ENCODE data around the gene KCNA5. TPM values are rescaled to one million over a fixed set of nuclear protein-coding genes. Genes with fewer than 3 reads are reported as not detected.

The KCNA5 gene
- total and polyA plus RNA-seq, 2 experiments from 2014 or later = 0.31 to 0.44 TPM

DNA sequence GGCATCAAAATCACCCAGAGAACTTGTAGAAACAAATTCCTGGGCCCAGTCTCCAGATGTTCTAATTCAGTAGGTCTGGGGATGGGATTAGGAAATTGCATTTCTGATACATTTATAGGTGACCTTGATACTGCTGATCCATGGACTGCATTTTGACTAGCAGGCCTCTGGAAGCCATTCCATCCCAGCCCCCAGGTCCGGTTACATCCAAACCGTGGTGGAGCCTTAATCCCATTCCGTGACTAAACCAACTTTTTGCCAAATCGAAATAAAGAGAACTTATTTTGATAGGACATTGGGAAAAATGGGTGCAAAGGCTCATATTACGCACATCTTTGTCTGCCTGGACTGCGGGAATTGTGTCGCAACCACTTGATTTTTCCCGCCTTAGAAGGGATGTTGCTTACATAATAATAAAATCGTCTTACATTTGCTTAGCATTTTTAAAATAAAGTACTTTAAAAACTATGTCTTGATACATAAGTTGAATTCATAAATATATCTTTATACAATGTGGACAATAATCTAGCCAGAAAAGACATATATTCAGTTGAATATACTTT lies 5.8 kb upstream of the KCNA5 start:
- Histone ChIP-seq H3K79me2 (replicated peaks; ENCODE audit: insufficient read depth) (no peaks in the 10 kb centered on the region), H2AFZ (no peak overlapping the region), H3F3A (replicated peaks; ENCODE audit: low read depth) (no peaks in the 10 kb centered on the region), H4K20me1 (replicated peaks; ENCODE audit: insufficient read depth) (no peaks in the 10 kb centered on the region; the same call in 1 of the 2 replicates), H3K9me2 (ENCODE audit: insufficient read depth) (no peaks in the 10 kb centered on the region), H3K4me1 (ENCODE audit: insufficient read depth) (peaks cover 7% of the 10 kb centered on the region), H3K27ac (ENCODE audit: low read depth) (no peak overlapping the region), H3K4me2 (no peak overlapping the region), H3K4me3 (no peak overlapping the region), H3K36me3 (ENCODE audit: insufficient read depth) (no peaks in the 10 kb centered on the region), H3K27me3 (ENCODE audit: insufficient read depth) (peaks cover 27% of the 10 kb centered on the region)
- Mint-ChIP-seq H3K4me1 (peaks cover 13% of the 10 kb centered on the region), H3K27me3 (ENCODE audit: insufficient read depth, low read depth, poor library complexity) (peaks cover 23% of the 10 kb centered on the region), H3K36me3 (ENCODE audit: low read depth) (no peaks in the 10 kb centered on the region), H3K4me3 (no peak overlapping the region), H3K9me3 (no peaks in the 10 kb centered on the region), H3K27ac (no peak overlapping the region)
- no peak for DNase-seq (ENCODE audit: low spot score)
- no peak for TF ChIP-seq STAT1 (IDR thresholded peaks at IDR 0.05; ENCODE audit: unreplicated experiment)
- no peak for TF ChIP-seq ZNF331 (CRISPR knock-in tag; IDR thresholded peaks at IDR 0.05; ENCODE audit: low read depth)
- no peak for TF ChIP-seq POLR2AphosphoS5 (IDR thresholded peaks at IDR 0.05; ENCODE audit: low read depth)
- TF ChIP-seq NANOG (IDR thresholded peaks at IDR 0.05; ENCODE audit: borderline replicate concordance) = no peak
- no peak for TF ChIP-seq EZH2 (IDR thresholded peaks at IDR 0.05; ENCODE audit: low read depth, unreplicated experiment)
- no peak for TF ChIP-seq JUNB (IDR thresholded peaks at IDR 0.05; ENCODE audit: unreplicated experiment)
- TF ChIP-seq, protein P1, sequence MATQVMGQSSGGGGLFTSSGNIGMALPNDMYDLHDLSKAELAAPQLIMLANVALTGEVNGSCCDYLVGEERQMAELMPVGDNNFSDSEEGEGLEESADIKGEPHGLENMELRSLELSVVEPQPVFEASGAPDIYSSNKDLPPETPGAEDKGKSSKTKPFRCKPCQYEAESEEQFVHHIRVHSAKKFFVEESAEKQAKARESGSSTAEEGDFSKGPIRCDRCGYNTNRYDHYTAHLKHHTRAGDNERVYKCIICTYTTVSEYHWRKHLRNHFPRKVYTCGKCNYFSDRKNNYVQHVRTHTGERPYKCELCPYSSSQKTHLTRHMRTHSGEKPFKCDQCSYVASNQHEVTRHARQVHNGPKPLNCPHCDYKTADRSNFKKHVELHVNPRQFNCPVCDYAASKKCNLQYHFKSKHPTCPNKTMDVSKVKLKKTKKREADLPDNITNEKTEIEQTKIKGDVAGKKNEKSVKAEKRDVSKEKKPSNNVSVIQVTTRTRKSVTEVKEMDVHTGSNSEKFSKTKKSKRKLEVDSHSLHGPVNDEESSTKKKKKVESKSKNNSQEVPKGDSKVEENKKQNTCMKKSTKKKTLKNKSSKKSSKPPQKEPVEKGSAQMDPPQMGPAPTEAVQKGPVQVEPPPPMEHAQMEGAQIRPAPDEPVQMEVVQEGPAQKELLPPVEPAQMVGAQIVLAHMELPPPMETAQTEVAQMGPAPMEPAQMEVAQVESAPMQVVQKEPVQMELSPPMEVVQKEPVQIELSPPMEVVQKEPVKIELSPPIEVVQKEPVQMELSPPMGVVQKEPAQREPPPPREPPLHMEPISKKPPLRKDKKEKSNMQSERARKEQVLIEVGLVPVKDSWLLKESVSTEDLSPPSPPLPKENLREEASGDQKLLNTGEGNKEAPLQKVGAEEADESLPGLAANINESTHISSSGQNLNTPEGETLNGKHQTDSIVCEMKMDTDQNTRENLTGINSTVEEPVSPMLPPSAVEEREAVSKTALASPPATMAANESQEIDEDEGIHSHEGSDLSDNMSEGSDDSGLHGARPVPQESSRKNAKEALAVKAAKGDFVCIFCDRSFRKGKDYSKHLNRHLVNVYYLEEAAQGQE (IDR thresholded peaks at IDR 0.05; ENCODE audit: unreplicated experiment) = no peak
- TF ChIP-seq, protein P2, sequence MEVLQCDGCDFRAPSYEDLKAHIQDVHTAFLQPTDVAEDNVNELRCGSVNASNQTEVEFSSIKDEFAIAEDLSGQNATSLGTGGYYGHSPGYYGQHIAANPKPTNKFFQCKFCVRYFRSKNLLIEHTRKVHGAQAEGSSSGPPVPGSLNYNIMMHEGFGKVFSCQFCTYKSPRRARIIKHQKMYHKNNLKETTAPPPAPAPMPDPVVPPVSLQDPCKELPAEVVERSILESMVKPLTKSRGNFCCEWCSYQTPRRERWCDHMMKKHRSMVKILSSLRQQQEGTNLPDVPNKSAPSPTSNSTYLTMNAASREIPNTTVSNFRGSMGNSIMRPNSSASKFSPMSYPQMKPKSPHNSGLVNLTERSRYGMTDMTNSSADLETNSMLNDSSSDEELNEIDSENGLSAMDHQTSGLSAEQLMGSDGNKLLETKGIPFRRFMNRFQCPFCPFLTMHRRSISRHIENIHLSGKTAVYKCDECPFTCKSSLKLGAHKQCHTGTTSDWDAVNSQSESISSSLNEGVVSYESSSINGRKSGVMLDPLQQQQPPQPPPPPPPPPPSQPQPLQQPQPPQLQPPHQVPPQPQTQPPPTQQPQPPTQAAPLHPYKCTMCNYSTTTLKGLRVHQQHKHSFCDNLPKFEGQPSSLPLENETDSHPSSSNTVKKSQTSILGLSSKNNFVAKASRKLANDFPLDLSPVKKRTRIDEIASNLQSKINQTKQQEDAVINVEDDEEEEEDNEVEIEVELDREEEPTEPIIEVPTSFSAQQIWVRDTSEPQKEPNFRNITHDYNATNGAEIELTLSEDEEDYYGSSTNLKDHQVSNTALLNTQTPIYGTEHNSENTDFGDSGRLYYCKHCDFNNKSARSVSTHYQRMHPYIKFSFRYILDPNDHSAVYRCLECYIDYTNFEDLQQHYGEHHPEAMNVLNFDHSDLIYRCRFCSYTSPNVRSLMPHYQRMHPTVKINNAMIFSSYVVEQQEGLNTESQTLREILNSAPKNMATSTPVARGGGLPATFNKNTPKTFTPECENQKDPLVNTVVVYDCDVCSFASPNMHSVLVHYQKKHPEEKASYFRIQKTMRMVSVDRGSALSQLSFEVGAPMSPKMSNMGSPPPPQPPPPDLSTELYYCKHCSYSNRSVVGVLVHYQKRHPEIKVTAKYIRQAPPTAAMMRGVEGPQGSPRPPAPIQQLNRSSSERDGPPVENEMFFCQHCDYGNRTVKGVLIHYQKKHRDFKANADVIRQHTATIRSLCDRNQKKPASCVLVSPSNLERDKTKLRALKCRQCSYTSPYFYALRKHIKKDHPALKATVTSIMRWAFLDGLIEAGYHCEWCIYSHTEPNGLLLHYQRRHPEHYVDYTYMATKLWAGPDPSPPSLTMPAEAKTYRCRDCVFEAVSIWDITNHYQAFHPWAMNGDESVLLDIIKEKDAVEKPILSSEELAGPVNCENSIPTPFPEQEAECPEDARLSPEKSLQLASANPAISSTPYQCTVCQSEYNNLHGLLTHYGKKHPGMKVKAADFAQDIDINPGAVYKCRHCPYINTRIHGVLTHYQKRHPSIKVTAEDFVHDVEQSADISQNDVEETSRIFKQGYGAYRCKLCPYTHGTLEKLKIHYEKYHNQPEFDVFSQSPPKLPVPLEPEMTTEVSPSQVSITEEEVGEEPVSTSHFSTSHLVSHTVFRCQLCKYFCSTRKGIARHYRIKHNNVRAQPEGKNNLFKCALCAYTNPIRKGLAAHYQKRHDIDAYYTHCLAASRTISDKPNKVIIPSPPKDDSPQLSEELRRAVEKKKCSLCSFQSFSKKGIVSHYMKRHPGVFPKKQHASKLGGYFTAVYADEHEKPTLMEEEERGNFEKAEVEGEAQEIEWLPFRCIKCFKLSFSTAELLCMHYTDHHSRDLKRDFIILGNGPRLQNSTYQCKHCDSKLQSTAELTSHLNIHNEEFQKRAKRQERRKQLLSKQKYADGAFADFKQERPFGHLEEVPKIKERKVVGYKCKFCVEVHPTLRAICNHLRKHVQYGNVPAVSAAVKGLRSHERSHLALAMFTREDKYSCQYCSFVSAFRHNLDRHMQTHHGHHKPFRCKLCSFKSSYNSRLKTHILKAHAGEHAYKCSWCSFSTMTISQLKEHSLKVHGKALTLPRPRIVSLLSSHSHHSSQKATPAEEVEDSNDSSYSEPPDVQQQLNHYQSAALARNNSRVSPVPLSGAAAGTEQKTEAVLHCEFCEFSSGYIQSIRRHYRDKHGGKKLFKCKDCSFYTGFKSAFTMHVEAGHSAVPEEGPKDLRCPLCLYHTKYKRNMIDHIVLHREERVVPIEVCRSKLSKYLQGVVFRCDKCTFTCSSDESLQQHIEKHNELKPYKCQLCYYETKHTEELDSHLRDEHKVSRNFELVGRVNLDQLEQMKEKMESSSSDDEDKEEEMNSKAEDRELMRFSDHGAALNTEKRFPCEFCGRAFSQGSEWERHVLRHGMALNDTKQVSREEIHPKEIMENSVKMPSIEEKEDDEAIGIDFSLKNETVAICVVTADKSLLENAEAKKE (CRISPR knock-in tag; IDR thresholded peaks at IDR 0.05) = no peak
- no peak for ATAC-seq

Measured in GM23338 (cell line).